HEK293 (cell line): Measurements from ENCODE around the gene GAMT.

Experiments used
- CTCF ChIA-PET: fragments of 350-600 bp; formaldehyde crosslinking; extraction: SDS; loops from one replicate; lab custom pipeline; 2021; ENCODE audit warnings: antibody characterized with exemption; lab: Yijun Ruan, JAX
- POLR2A ChIA-PET: fragments of 300-600 bp; formaldehyde crosslinking; extraction: SDS; loops from one replicate; lab custom pipeline; 2020; ENCODE audit warnings: antibody characterized with exemption, inconsistent platforms; lab: Yijun Ruan, JAX
- H3K27ac ChIP-seq: fragments of 200-500 bp; sonication (Bioruptor generic); 2 replicates; pipeline ENCODE4 v1.5.1; 2014; ENCODE audit warnings: low read depth, low read length, control low read depth, inconsistent platforms; ENCODE audit errors: extremely low read depth
- H3K36me3 ChIP-seq, 2 experiments: fragments of 200-500 bp in 1 of 2; sonication (Bioruptor generic) in 1 of 2; 1 replicate in 1 of 2; 2 replicates in 1 of 2; pipeline ENCODE4 v1.5.1; 2014 to 2017; ENCODE audit warnings: inconsistent platforms in 2 of 2, low read length in 2 of 2; ENCODE audit not compliant: control insufficient read depth in 2 of 2, insufficient read depth in 1 of 2
- H3K4me1 ChIP-seq: fragments of 200-500 bp; sonication (Bioruptor generic); 2 replicates; pipeline ENCODE4 v1.5.1; 2014; ENCODE audit warnings: mild to moderate bottlenecking, low read length, inconsistent platforms; ENCODE audit not compliant: control insufficient read depth, insufficient read depth
- H3K4me3 ChIP-seq: 2 replicates; pipeline ENCODE4 v1.5.1; 2011; ENCODE audit warnings: low read depth, mild to moderate bottlenecking, control low read depth, low read length, moderate library complexity
- H3K9me3 ChIP-seq: fragments of 200-500 bp; sonication (Bioruptor generic); 2 replicates; pipeline ENCODE4 v1.5.1; 2014; ENCODE audit warnings: low read depth, low read length, inconsistent platforms; ENCODE audit not compliant: control insufficient read depth, insufficient read depth
- HIC1 ChIP-seq: fragments of 450-650 bp; formaldehyde crosslinking; IDR thresholded peaks from 2 replicates; pipeline ENCODE4 v1.5.1; 2016; ENCODE audit warnings: missing biosample characterization, missing genetic modification characterization
- PRDM4 ChIP-seq: fragments of 450-650 bp; formaldehyde crosslinking; IDR thresholded peaks from 2 replicates; pipeline ENCODE4 v1.5.1; 2017; ENCODE audit warnings: missing biosample characterization, missing genetic modification characterization
- TCF7L2 ChIP-seq: IDR thresholded peaks from 2 replicates; pipeline ENCODE4 v1.6.1; 2011; ENCODE audit warnings: low read depth, mild to moderate bottlenecking, inconsistent platforms, low read length, moderate library complexity, borderline replicate concordance
- ZBTB11 ChIP-seq: fragments of 450-650 bp; formaldehyde crosslinking; conservative IDR thresholded peaks from 2 replicates; pipeline ENCODE4 v1.5.1; 2016; ENCODE audit warnings: low read depth, missing biosample characterization, missing genetic modification characterization
- ZIC2 ChIP-seq: fragments of 450-650 bp; formaldehyde crosslinking; IDR thresholded peaks from 2 replicates; pipeline ENCODE4 v1.5.1; 2016; ENCODE audit warnings: missing biosample characterization, missing genetic modification characterization
- ZNF394 ChIP-seq: fragments of 450-650 bp; formaldehyde crosslinking; IDR thresholded peaks from 2 replicates; pipeline ENCODE4 v1.5.1; 2016; ENCODE audit warnings: missing biosample characterization, missing genetic modification characterization, mild to moderate bottlenecking, moderate library complexity, borderline replicate concordance
- ZNF792 ChIP-seq: fragments of 450-650 bp; formaldehyde crosslinking; IDR thresholded peaks from 2 replicates; pipeline ENCODE4 v1.5.1; 2016; ENCODE audit warnings: missing biosample characterization, missing genetic modification characterization
- TF ChIP-seq, protein P1 (sequence below): fragments of 450-650 bp; formaldehyde crosslinking; IDR thresholded peaks from 2 replicates; pipeline ENCODE4 v1.5.1; 2016; ENCODE audit warnings: missing biosample characterization, missing genetic modification characterization
- TF ChIP-seq, protein P2 (sequence below): fragments of 450-650 bp; formaldehyde crosslinking; IDR thresholded peaks from 2 replicates; pipeline ENCODE4 v1.5.1; 2016; ENCODE audit warnings: missing biosample characterization, missing genetic modification characterization
- TF ChIP-seq, protein P3 (sequence below): fragments of 450-650 bp; formaldehyde crosslinking; IDR thresholded peaks from 2 replicates; pipeline ENCODE4 v1.5.1; 2016; ENCODE audit warnings: missing biosample characterization, missing genetic modification characterization

The GAMT gene

DNA sequence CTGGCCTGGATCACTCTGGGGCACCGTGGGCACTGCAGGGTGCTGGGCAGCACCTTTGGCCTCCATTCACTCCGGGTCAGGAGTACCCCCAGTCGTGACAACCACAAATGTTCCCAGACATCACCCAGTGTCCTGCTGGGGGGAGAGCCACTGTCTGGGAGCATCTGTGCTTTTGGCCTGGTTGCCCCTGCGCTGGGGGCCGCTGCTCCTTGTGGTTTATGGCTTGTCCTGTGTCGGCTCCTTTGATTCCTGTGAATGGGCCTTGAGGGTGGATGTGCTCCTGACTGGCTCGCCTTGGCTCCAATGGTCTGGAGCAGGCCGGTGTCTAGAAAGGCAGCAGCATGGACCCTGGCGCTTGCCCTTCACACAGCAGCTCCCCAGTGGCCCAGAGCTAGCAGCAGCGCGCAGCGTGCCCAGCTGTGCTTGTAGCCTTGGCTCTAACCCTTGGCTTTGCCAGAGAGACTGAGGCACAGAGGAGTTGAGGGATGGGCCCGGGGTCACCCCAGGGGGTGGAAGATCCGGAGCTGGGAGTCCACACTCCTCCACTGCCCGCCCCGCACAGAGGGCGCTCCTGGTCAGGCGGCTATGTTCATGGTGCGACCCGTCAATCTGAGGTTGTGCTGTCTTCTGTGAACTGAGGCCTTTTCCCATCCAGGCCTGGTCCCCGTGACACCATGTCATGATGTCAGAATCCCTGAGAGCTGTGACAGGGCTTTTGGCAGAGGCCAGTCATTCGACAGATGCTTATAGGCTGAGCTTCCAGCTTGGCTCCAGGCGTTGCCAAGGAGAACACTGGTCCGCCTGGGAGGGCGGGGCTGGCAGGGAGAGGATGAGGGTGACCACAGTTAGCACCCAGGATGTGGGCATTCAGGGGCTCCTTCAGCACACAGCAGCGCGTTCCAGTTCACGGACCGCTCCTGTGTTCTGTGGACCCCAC is 10.2 kb upstream of the GAMT start (continued):
- TF ChIP-seq HIC1 (tag by site-specific recombination) (peak; percentile 68), ZIC2 (0 out of 2 replicates have a peak, but pooled peaks have one; percentile 16)

DNA sequence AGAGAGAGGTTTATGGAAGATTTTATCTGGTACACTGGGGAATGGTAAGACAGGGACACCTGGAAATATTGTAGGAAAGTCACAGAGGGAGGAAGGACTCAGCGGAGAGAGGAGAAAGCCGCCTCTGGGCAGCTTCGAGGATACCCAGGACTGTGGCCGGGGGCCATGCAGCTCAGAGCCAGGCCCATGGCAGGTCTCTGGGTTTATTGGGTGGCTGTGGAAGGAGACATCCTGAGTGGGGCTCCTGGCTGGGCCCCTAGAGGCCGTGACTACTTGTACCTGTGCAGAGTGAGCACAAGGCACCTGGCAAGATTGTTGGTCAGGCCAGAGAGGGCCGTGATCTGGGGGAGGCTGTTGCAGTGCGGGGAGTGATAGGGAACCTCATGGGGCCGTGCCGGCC is 9.4 kb upstream of the GAMT start:
- ChIA-PET CTCF (no interaction called here), POLR2A (no interaction called here)
- Histone ChIP-seq H3K27ac (peak overlapping the region; percentile 98), H3K9me3 (no peaks in the 10 kb centered on the region), H3K4me1 (peaks cover 18% of the 10 kb centered on the region), H3K36me3 (peaks cover 8 to 51% of the 10 kb centered on the region in 2 experiments; a peak in 2 of 3 replicates), H3K4me3 (no peak overlapping the region)
- TF ChIP-seq TCF7L2 (no peak), PRDM4 (tag by site-specific recombination) (peak; percentile 48; the same call in 1 of the 2 replicates), ZBTB11 (tag by site-specific recombination) (peak; percentile 79), ZNF792 (tag by site-specific recombination) (no peak)
- TF ChIP-seq, protein P1, sequence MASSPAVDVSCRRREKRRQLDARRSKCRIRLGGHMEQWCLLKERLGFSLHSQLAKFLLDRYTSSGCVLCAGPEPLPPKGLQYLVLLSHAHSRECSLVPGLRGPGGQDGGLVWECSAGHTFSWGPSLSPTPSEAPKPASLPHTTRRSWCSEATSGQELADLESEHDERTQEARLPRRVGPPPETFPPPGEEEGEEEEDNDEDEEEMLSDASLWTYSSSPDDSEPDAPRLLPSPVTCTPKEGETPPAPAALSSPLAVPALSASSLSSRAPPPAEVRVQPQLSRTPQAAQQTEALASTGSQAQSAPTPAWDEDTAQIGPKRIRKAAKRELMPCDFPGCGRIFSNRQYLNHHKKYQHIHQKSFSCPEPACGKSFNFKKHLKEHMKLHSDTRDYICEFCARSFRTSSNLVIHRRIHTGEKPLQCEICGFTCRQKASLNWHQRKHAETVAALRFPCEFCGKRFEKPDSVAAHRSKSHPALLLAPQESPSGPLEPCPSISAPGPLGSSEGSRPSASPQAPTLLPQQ (tag by site-specific recombination) = 0 out of 2 replicates have a peak, but pooled peaks have one; percentile 5

DNA sequence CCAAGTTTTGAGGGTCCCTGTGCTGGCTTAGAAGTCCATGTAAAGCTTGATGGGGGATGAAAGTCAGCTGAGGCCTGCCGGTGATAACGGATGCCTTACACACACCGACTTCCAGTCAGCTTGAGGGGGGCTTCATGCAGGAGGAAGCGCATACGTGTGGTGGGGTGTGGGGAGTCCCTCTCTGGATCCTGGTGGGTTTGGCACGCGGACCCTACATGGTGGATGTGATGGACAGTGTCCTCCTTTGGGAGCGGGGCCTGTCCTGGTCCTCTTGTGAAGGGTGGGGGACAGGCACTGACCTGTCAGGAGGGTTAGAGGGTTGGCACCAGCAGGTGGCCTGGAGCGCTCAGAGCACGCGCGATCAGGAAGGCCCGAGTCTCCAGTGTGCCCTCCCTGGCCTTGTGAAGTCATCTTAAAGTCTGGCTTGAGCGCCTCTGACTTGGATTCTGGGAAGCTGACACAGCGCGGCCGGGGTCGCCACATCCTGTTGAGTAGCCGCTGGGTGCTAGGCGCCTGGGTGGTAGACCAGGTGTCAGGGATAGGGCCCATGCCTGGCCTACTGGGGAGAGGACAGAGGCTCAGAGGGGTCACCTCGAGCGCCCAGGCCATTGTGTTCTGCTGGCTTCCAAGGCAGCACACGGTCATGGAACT is 8.9 kb upstream of the GAMT start:
- Histone ChIP-seq H3K36me3 (peaks cover 8 to 51% of the 10 kb centered on the region in 2 experiments; a peak in 2 of 3 replicates), H3K9me3 (no peaks in the 10 kb centered on the region), H3K4me3 (no peak overlapping the region), H3K27ac (peak overlapping the region; percentile 98), H3K4me1 (peaks cover 14% of the 10 kb centered on the region)
- ChIA-PET POLR2A (interaction anchor here (0.5 to 1.0 kb wide), 3 partner anchors 9 to 397 kb away, joined by 3 read pairs; no protein-coding TSS in a partner anchor), CTCF (interaction anchor here (0.6 to 1.0 kb wide), 2 partner anchors 24 to 27 kb away, joined by 3 to 5 read pairs; no protein-coding TSS in a partner anchor)
- TF ChIP-seq, protein P2, sequence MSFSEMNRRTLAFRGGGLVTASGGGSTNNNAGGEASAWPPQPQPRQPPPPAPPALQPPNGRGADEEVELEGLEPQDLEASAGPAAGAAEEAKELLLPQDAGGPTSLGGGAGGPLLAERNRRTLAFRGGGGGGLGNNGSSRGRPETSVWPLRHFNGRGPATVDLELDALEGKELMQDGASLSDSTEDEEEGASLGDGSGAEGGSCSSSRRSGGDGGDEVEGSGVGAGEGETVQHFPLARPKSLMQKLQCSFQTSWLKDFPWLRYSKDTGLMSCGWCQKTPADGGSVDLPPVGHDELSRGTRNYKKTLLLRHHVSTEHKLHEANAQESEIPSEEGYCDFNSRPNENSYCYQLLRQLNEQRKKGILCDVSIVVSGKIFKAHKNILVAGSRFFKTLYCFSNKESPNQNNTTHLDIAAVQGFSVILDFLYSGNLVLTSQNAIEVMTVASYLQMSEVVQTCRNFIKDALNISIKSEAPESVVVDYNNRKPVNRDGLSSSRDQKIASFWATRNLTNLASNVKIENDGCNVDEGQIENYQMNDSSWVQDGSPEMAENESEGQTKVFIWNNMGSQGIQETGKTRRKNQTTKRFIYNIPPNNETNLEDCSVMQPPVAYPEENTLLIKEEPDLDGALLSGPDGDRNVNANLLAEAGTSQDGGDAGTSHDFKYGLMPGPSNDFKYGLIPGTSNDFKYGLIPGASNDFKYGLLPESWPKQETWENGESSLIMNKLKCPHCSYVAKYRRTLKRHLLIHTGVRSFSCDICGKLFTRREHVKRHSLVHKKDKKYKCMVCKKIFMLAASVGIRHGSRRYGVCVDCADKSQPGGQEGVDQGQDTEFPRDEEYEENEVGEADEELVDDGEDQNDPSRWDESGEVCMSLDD (tag by site-specific recombination) = peak; percentile 25; the same call in 1 of the 2 replicates
- TF ChIP-seq, protein P3, sequence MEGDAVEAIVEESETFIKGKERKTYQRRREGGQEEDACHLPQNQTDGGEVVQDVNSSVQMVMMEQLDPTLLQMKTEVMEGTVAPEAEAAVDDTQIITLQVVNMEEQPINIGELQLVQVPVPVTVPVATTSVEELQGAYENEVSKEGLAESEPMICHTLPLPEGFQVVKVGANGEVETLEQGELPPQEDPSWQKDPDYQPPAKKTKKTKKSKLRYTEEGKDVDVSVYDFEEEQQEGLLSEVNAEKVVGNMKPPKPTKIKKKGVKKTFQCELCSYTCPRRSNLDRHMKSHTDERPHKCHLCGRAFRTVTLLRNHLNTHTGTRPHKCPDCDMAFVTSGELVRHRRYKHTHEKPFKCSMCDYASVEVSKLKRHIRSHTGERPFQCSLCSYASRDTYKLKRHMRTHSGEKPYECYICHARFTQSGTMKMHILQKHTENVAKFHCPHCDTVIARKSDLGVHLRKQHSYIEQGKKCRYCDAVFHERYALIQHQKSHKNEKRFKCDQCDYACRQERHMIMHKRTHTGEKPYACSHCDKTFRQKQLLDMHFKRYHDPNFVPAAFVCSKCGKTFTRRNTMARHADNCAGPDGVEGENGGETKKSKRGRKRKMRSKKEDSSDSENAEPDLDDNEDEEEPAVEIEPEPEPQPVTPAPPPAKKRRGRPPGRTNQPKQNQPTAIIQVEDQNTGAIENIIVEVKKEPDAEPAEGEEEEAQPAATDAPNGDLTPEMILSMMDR (tag by site-specific recombination) = peak; percentile 46; the same call in 1 of the 2 replicates
- TF ChIP-seq ZIC2 (peak; percentile 41; the same call in 1 of the 2 replicates), ZNF792 (tag by site-specific recombination) (no peak), ZNF394 (tag by site-specific recombination) (no peak)
- TF ChIP-seq, protein P1 (tag by site-specific recombination) = 0 out of 2 replicates have a peak, but pooled peaks have one; percentile 11
